HG03039 (cell line): ENCODE measurements around the gene SYT1.
A peak's percentile ranks its signal among the peaks of the same experiment; 100 is the strongest.

Experiments
- ATAC-seq: cut with Tn5 transposase; IDR thresholded peaks from one replicate; pipeline ENCODE4 v1.9.1; 2021; ENCODE audit warnings: mild to moderate bottlenecking, moderate library complexity; ENCODE audit not compliant: unreplicated experiment

SYT1 gene

GRCh38 chr12:78888568-78888967 lies 24.0 kb downstream of the SYT1 start:
- ATAC-seq, result peak; percentile 92

GRCh38 chr12:78891646-78892353 lies 27.2 kb downstream of the SYT1 start:
- ATAC-seq, result no peak

- no peak for ATAC-seq
Observed at GRCh38 chr12:78898416-78898815, 33.8 kb downstream of the SYT1 start.

- ATAC-seq, result no peak
Observed at GRCh38 chr12:78914859-78915331, 50.3 kb downstream of the SYT1 start.

GRCh38 chr12:78916845-78917480 lies 52.4 kb downstream of the SYT1 start:
- ATAC-seq, result no peak

- ATAC-seq, result no peak
Observed at GRCh38 chr12:78917513-78917912, 52.9 kb downstream of the SYT1 start.

DNA sequence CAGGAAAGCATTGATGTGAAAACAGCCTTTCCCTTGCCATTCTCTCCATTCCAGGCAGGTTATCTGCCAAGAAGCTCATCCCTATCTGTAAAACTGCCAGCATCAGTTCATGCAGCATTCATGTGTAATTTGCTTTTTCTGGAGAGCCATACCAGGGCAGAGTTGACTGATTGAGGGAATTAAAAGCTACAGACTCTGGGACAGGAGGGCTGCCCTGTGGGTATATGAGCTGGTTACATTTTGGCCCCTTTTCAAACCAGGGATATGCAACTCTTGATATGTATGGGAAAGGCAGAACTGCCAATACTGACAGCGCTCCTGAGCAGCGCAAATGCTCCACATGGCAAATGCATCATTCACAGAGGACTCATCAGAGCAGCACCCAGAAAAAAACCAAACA lies 53.7 kb downstream of the SYT1 start:
- no peak for ATAC-seq

GRCh38 chr12:78928200-78929074 lies 63.9 kb downstream of the SYT1 start:
- ATAC-seq, result no peak

DNA sequence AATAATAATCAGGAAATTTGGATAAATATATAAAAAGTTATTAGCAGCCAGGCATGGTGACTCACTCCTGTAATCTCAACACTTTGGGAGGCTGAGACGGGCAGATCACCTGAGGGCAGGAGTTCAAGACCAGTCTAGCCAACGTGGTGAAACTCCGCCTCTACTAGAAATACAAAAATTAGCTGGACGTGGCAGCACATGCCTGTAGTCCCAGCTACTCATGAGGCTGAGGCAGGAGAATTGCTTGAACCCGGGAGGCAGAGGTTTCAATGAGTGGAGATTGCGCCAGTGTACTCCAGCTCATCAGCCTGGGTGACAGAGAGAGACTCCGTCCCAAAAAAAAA lies 64.5 kb downstream of the SYT1 start:
- no peak for ATAC-seq

- no peak for ATAC-seq
Observed at GRCh38 chr12:78931466-78931990, 67.0 kb downstream of the SYT1 start.

DNA sequence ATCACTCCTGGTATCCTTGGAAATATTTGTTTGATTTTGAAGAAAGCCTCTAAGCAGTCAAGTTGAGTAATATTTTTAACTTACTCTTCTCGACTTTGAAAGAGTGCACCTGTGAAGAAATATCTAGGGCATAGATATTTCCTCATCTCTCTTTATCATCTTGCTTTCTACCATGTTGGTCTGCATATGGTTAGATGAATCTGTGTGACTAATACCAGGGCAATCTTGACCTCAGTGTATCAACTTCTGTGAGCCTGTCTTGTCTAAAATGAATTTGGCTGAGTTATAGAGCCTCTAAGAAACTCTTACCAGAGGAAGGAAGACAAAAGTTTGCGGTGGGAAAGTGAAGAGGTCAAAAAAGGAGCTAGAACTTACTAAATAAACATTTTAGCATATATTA lies 68.4 kb downstream of the SYT1 start:
- no peak for ATAC-seq

DNA sequence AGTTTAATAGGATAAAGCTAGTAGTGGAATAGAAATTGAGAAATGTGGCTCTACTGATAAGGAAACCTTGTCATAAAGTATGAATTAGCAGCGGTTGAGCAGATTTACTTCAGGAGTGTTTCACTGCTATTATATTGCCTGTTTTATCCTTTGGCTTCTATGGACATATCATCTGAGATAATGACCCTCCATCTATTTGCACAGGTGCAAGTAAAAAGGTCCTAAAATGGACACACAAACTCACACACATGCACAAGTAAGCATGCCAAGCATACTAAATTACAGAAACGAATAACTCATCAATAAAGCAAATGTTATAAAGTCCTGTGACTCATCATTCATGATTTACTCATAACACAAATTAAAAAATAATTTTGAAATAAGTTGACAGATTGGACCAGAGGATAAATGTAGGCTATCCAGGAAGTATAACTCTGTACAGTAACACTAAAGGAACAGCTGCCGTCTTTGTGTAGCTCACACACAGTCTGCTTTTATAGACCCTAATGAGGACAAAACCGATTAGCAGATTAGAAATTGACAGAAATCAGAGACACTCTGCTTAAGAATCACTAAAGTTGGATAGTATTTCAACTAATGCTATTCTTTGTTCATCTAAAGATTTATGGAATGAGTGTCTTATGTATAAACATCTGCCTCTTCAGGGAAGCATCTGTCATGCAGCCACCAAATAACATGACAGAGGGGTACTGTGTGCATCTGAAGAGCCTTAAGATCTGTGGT lies 73.9 kb downstream of the SYT1 start:
- ATAC-seq, result no peak

DNA sequence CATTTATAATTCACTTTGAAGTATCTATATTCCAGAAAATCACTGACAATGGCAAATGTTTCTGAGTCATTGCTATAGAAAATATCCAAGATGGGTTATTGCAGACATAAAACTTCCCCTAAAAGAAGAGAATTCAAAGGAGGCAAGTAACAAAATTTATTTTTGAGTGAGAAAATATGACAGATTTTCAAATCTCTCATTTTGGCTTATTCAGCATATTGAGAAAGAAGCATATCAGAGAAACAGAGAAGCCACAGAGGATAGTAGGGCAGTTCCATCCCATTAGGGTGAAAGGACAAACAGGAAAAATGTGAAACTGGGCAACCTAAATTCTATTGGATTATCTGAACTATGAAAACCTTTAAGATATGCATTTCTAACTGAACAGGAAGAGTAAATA lies 85.0 kb downstream of the SYT1 start:
- no peak for ATAC-seq

GRCh38 chr12:78951803-78952551 lies 87.4 kb downstream of the SYT1 start:
- no peak for ATAC-seq

GRCh38 chr12:78952552-78952929 lies 88.0 kb downstream of the SYT1 start:
- ATAC-seq, result no peak

GRCh38 chr12:78958941-78959340 lies 94.4 kb downstream of the SYT1 start:
- ATAC-seq, result no peak

- no peak for ATAC-seq
Observed at GRCh38 chr12:78959556-78959955, 95.0 kb downstream of the SYT1 start.

DNA sequence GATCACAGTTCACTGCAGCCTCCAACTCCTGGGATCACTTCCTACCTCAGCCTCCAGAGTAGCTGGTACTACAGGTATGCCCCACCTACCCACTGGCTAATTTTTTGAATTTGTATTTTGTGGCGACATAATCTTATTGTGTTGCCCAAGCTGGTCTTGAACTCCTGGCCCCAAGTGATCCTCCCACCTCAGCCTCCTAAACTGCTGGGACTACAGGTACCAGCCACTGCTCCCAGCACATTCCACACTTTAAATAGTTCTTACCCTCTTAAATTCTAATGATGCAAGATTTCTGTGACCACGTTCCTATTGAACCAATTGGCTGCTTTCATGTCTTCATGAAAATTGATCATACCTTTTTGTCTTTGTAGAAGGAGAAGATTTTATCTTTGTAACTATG lies 96.6 kb downstream of the SYT1 start:
- ATAC-seq, result no peak

DNA sequence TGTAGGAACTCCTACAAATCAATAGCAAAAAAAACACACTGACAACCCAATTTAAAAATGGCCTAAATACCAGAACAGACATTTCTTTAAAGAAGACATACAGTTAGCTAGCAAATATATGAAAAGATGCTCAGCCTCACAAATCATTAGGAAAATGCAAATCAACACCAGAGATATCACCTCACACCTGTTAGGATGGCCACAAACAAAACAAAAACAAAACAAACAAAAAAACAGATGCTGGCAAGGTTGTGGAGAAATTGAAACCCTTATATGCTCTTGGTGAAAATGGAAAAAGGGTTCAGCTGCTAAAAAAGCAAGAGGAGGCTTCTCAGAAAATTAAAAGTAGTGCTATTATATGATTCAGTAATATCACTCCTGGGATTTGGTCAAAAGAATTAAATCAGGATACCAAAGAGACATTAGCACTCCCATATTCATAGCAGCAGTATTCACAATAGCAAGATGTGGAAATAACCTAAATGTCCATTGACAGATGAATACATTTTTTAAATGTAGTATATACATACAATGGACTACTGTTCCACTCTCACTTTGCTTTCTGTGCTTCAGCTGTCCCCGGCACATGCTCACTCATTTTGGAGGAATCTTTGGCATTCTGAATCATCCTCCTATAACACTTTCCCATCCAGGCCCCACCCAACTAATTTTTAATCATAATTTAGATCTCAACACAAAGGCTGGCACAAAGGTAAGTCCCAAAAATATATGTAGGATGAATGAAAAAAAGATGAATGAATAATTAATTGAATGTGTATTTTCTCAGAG lies 99.1 kb downstream of the SYT1 start:
- no peak for ATAC-seq
